ENCODE results near the gene OR8A1.

The OR8A1 gene

GRCh38 chr11:124584681-124585372, 15.0 kb downstream of the OR8A1 start:
- no peak for DNase-seq (ENCODE audit: low read depth)
- in situ Hi-C loops (cut with HindIII; ENCODE audit: low sequenced_read_pairs): no loop called here
- H3K4me3 ChIP-seq (ENCODE audit: low read depth, low read length): no peak overlapping the region
- TF ChIP-seq CTCF (IDR thresholded peaks at IDR 0.05; ENCODE audit: low read depth, low read length, missing control alignments): no peak

- no peak overlapping the region for H3K4me3 ChIP-seq (ENCODE audit: low read depth, low read length)
- peak; percentile 50 for DNase-seq (ENCODE audit: low read depth)
- peak; percentile 70 for TF ChIP-seq CTCF (IDR thresholded peaks at IDR 0.05; ENCODE audit: low read depth, low read length, missing control alignments)
- in situ Hi-C loops (cut with HindIII; ENCODE audit: low sequenced_read_pairs): no loop called here
Measured at GRCh38 chr11:124586238-124586860, 16.6 kb downstream of the OR8A1 start.

- no peak for DNase-seq (ENCODE audit: low read depth)
- no peak for TF ChIP-seq CTCF (IDR thresholded peaks at IDR 0.05; ENCODE audit: low read depth, low read length, missing control alignments)
- H3K4me3 ChIP-seq (ENCODE audit: low read depth, low read length): no peak overlapping the region
- in situ Hi-C loops (cut with HindIII; ENCODE audit: low sequenced_read_pairs): no loop called here
Measured at GRCh38 chr11:124591430-124591829, 21.6 kb downstream of the OR8A1 start.

- H3K4me3 ChIP-seq (ENCODE audit: low read depth, low read length): no peak overlapping the region
- in situ Hi-C loops (cut with HindIII; ENCODE audit: low sequenced_read_pairs): no loop called here
- no peak for DNase-seq (ENCODE audit: low read depth)
- TF ChIP-seq CTCF (IDR thresholded peaks at IDR 0.05; ENCODE audit: low read depth, low read length, missing control alignments): no peak
Measured at GRCh38 chr11:124592627-124593026, 22.8 kb downstream of the OR8A1 start.

- DNase-seq (ENCODE audit: low read depth): no peak
- in situ Hi-C loops (cut with HindIII; ENCODE audit: low sequenced_read_pairs): no loop called here
- no peak for TF ChIP-seq CTCF (IDR thresholded peaks at IDR 0.05; ENCODE audit: low read depth, low read length, missing control alignments)
- H3K4me3 ChIP-seq (ENCODE audit: low read depth, low read length): no peak overlapping the region
Measured at GRCh38 chr11:124595302-124595701, 25.5 kb downstream of the OR8A1 start.

GRCh38 chr11:124597626-124598025, 27.8 kb downstream of the OR8A1 start:
- DNase-seq (ENCODE audit: low read depth): no peak
- in situ Hi-C loops (cut with HindIII; ENCODE audit: low sequenced_read_pairs): no loop called here
- H3K4me3 ChIP-seq (ENCODE audit: low read depth, low read length): no peak overlapping the region
- no peak for TF ChIP-seq CTCF (IDR thresholded peaks at IDR 0.05; ENCODE audit: low read depth, low read length, missing control alignments)

Measured in astrocyte of the cerebellum (primary cell).